ENCODE data around the gene GIMAP1.

GIMAP1 gene

GRCh38 chr7:150746921-150747320 lies 30.5 kb downstream of the GIMAP1 start:
- no peak for DNase-seq (ENCODE audit: low read depth)
- no peak overlapping the region for H3K4me3 ChIP-seq (ENCODE audit: low read depth, low read length)
- no peak for TF ChIP-seq CTCF (conservative IDR thresholded peaks at IDR 0.05; ENCODE audit: low read depth, low read length)

GRCh38 chr7:150748376-150748775 lies 32.0 kb downstream of the GIMAP1 start:
- TF ChIP-seq CTCF (conservative IDR thresholded peaks at IDR 0.05; ENCODE audit: low read depth, low read length), result no peak
- DNase-seq (ENCODE audit: low read depth), result no peak
- H3K4me3 ChIP-seq (ENCODE audit: low read depth, low read length), result no peak overlapping the region

GRCh38 chr7:150751702-150752101 lies 35.3 kb downstream of the GIMAP1 start:
- H3K4me3 ChIP-seq (ENCODE audit: low read depth, low read length), result no peak overlapping the region
- DNase-seq (ENCODE audit: low read depth), result no peak
- TF ChIP-seq CTCF (conservative IDR thresholded peaks at IDR 0.05; ENCODE audit: low read depth, low read length), result no peak

- H3K4me3 ChIP-seq (ENCODE audit: low read depth, low read length), result no peak overlapping the region
- DNase-seq (ENCODE audit: low read depth), result no peak
- no peak for TF ChIP-seq CTCF (conservative IDR thresholded peaks at IDR 0.05; ENCODE audit: low read depth, low read length)
Observed at GRCh38 chr7:150753239-150753638, 36.8 kb downstream of the GIMAP1 start.

- TF ChIP-seq CTCF (conservative IDR thresholded peaks at IDR 0.05; ENCODE audit: low read depth, low read length), result no peak
- DNase-seq (ENCODE audit: low read depth), result no peak
- no peak overlapping the region for H3K4me3 ChIP-seq (ENCODE audit: low read depth, low read length)
Observed at GRCh38 chr7:150753826-150754603, 37.6 kb downstream of the GIMAP1 start.

- TF ChIP-seq CTCF (conservative IDR thresholded peaks at IDR 0.05; ENCODE audit: low read depth, low read length), result no peak
- DNase-seq (ENCODE audit: low read depth), result no peak
- no peak overlapping the region for H3K4me3 ChIP-seq (ENCODE audit: low read depth, low read length)
Observed at GRCh38 chr7:150754951-150755350, 38.5 kb downstream of the GIMAP1 start.

GRCh38 chr7:150755473-150756099 lies 39.2 kb downstream of the GIMAP1 start:
- TF ChIP-seq CTCF (conservative IDR thresholded peaks at IDR 0.05; ENCODE audit: low read depth, low read length), result no peak
- H3K4me3 ChIP-seq (ENCODE audit: low read depth, low read length), result no peak overlapping the region
- DNase-seq (ENCODE audit: low read depth), result no peak
